ENCODE measurements around the gene STARD6. TPM values are rescaled to one million over a fixed set of nuclear protein-coding genes. Genes with fewer than 3 reads are reported as not detected.
A peak's percentile ranks its signal among the peaks of the same experiment; 100 is the strongest.

Gene STARD6
- total RNA-seq, 3 donors from 2014 or later = not detected

DNA sequence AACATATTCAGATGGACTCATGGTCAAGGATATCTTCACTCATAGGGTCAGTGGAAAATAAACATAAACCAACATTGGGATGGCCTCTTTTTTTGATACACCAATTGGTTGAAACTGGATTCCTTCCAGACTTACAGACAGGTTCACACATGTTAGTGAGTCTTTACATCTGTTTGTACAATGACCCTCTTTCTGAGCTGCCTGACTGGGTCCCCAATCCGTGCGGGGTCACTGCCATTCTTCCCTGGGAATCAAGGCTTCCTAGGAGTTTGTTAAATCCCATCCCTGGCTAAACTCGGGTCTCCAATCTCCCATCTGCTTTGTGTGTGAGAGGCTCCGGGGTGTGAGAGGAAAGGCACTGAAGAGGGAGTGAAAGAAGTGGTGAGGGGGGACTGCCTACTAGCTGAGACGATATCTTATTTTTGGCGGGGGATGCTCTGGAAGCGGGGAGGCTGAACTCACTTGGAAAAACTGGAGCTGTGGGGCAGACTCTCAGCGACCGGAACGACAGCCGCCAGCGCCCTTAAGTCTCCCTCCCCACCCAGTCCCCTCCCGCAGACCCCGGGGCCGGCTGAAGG is 487 bp downstream of the STARD6 start:
- no peaks in the 10 kb centered on the region for H3K9me3 ChIP-seq
- H3K36me3 ChIP-seq = no peaks in the 10 kb centered on the region
- H3K27me3 ChIP-seq = no peaks in the 10 kb centered on the region
- TF ChIP-seq POLR2AphosphoS5 (IDR thresholded peaks at IDR 0.05) = no peak
- peak overlapping the region; percentile 63 to 89 (median 67) for H3K4me3 ChIP-seq
- intact Hi-C loops (cut with DNase I; ENCODE audit: low total_unique reads) = no loop called here
- peak overlapping the region; percentile 54 to 74 for H3K27ac ChIP-seq
- DNase-seq (ENCODE audit: low spot score in 2 of 2) = no peak
- no peaks in the 10 kb centered on the region for H3K4me1 ChIP-seq

DNA sequence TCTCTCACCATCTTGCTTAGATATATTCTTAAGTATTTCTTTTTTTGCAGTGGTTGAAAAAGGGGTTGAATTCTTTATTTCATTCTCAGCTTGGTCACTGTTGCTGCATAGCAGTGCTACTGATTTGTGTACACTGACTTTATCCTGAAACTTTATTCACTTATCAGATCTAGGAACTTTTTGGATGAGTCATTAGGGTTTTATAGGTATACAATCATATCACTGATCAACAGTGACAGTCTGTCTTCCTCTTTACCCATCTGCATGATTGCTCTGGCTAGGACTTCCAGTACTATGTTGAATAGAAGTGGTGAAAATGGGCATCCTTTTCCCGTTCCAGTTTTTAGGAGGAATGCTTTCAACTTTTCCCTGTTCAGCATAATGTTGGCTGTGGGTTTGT is 6.5 kb downstream of the STARD6 start:
- intact Hi-C loops (cut with DNase I; ENCODE audit: low total_unique reads) = no loop called here
- Histone ChIP-seq H3K4me1 (no peaks in the 10 kb centered on the region), H3K9me3 (no peaks in the 10 kb centered on the region), H3K27ac (no peak overlapping the region), H3K27me3 (no peaks in the 10 kb centered on the region), H3K36me3 (no peaks in the 10 kb centered on the region), H3K4me3 (no peak overlapping the region)
- no peak for DNase-seq (ENCODE audit: low spot score in 2 of 2)
- TF ChIP-seq POLR2AphosphoS5 (IDR thresholded peaks at IDR 0.05) = no peak
- no peak for TF ChIP-seq POLR2A (IDR thresholded peaks at IDR 0.05)
- TF ChIP-seq, protein P1, sequence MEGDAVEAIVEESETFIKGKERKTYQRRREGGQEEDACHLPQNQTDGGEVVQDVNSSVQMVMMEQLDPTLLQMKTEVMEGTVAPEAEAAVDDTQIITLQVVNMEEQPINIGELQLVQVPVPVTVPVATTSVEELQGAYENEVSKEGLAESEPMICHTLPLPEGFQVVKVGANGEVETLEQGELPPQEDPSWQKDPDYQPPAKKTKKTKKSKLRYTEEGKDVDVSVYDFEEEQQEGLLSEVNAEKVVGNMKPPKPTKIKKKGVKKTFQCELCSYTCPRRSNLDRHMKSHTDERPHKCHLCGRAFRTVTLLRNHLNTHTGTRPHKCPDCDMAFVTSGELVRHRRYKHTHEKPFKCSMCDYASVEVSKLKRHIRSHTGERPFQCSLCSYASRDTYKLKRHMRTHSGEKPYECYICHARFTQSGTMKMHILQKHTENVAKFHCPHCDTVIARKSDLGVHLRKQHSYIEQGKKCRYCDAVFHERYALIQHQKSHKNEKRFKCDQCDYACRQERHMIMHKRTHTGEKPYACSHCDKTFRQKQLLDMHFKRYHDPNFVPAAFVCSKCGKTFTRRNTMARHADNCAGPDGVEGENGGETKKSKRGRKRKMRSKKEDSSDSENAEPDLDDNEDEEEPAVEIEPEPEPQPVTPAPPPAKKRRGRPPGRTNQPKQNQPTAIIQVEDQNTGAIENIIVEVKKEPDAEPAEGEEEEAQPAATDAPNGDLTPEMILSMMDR (IDR thresholded peaks at IDR 0.05) = no peak

DNA sequence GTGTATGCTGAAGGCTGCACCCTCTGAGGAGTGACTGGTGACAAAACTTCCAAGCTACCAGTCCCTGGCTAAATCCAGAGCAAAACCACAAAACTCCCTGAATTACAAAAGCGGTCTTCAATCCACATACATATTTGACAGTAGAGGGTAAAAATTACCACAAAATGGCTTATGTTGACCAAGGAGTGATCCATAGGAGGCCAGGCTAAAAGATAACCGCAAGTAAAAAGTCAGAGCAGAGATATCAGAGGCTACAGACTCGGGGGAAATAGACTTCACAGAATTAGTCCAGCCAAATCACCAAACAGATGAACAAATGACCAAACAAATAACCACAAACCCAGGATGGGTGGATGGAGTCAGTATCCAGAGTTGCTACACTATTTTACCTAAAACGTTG is 19.4 kb downstream of the STARD6 start:
- Histone ChIP-seq H3K4me3 (no peak overlapping the region), H3K9me3 (no peaks in the 10 kb centered on the region), H3K4me1 (no peaks in the 10 kb centered on the region), H3K27me3 (no peaks in the 10 kb centered on the region), H3K36me3 (no peaks in the 10 kb centered on the region), H3K27ac (no peak overlapping the region)
- no peak for DNase-seq (ENCODE audit: low spot score in 2 of 2)
- intact Hi-C loops (cut with DNase I; ENCODE audit: low total_unique reads) = loop anchor here (1.0 kb wide), 1 partner anchor 10 kb away; no protein-coding TSS in a partner anchor
- no peak for TF ChIP-seq POLR2A (IDR thresholded peaks at IDR 0.05)
- TF ChIP-seq, protein P1 (IDR thresholded peaks at IDR 0.05) = no peak
- TF ChIP-seq POLR2AphosphoS5 (IDR thresholded peaks at IDR 0.05) = no peak

DNA sequence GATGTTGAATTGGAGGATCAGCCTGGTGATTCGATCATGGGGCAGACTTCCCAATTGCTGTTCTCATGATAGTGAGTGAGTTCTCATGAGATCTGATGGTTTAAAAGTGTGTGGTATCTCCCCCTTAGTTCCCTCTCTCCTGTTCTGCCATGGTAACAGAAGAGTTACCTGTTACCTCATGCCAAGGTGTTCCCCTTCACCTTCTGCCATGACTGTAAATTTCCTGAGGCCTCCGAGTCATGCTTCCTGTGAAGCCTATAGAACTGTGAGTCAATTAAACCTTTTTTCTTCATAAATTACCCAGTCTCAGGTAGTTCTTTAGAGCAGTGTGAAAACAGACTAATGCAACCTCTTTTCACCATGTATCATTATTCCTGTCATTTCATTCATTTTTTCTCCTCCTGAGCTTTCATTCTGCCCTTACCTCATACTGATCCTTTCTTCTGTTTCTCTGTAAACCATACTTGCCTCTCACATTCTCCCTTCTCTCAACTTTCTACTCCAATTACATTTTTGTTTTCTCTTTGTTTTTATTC is 22.0 kb downstream of the STARD6 start:
- intact Hi-C loops (cut with DNase I; ENCODE audit: low total_unique reads) = no loop called here
- H3K9me3 ChIP-seq = no peaks in the 10 kb centered on the region
- DNase-seq (ENCODE audit: low spot score in 2 of 2) = no peak
- H3K27me3 ChIP-seq = no peaks in the 10 kb centered on the region
- no peaks in the 10 kb centered on the region for H3K36me3 ChIP-seq
- no peaks in the 10 kb centered on the region for H3K4me1 ChIP-seq
- H3K4me3 ChIP-seq = no peak overlapping the region
- TF ChIP-seq, protein P1 (IDR thresholded peaks at IDR 0.05) = no peak
- TF ChIP-seq POLR2AphosphoS5 (IDR thresholded peaks at IDR 0.05) (no peak), POLR2A (IDR thresholded peaks at IDR 0.05) (no peak)
- no peak overlapping the region for H3K27ac ChIP-seq

DNA sequence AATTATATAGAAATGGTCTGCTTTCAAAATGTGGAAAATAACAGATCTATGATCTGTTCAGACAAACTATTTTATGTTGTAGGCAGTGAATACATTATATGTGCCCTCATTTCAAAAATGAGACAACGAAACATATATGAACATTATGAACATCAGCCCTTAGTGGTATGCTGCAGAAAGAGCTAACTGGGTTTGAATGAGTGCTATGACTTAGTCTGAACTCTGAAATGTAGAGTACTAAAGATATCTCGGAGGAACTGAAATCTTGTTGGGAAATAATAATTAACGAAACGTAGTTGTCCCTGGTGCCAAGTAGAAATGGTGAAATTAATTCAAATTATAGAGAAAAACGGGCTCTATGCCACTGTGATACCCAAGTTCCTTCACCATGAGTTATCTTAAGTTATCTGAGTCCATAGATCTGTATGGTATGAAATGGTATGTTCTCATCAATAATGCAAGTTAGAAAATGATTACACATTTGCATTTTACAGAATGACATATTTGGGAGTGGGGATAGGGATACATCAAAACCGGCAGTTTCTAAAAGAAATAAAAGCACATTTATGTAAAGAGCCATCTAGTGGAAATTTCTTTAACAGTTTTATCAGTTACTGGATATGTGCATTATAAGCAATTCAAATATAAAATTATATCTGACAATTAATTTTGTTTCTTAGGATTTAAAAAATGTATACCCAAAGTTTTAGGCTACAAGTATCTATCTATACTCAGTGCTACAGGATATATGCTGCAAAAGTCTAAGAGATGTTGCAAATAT is 26.7 kb downstream of the STARD6 start:
- Histone ChIP-seq H3K27me3 (no peaks in the 10 kb centered on the region), H3K36me3 (peaks cover 6% of the 10 kb centered on the region), H3K4me1 (no peaks in the 10 kb centered on the region), H3K4me3 (no peak overlapping the region), H3K9me3 (no peaks in the 10 kb centered on the region), H3K27ac (no peak overlapping the region)
- intact Hi-C loops (cut with DNase I; ENCODE audit: low total_unique reads) = no loop called here
- no peak for DNase-seq (ENCODE audit: low spot score in 2 of 2)
- no peak for TF ChIP-seq POLR2AphosphoS5 (IDR thresholded peaks at IDR 0.05)

DNA sequence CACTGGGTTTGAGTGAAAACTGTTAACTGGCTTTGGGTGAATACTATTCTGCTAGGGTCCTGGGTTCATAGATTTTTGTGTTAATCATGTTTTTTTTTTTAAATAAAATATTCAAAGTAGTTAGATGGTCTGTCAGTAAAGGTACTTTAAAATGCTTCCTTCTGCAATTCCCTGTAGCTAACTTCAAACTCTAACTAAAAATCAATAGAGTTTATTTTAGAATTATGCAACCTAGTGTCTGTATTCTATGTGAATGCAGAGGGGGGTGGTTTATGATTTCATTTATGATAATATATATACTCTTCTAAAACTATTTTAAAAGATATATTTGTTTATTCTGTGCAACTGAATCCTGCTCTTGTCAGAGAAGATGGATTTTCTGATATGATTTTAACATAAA is 27.9 kb downstream of the STARD6 start:
- TF ChIP-seq POLR2A (IDR thresholded peaks at IDR 0.05) = no peak
- TF ChIP-seq, protein P1 (IDR thresholded peaks at IDR 0.05) = no peak
- TF ChIP-seq POLR2AphosphoS5 (IDR thresholded peaks at IDR 0.05) = no peak
- Histone ChIP-seq H3K4me3 (no peak overlapping the region), H3K27me3 (no peaks in the 10 kb centered on the region), H3K9me3 (no peaks in the 10 kb centered on the region), H3K27ac (no peak overlapping the region), H3K4me1 (no peaks in the 10 kb centered on the region), H3K36me3 (peaks cover 6% of the 10 kb centered on the region)
- DNase-seq (ENCODE audit: low spot score in 2 of 2) = no peak
- intact Hi-C loops (cut with DNase I; ENCODE audit: low total_unique reads) = no loop called here

Measured in breast epithelium (tissue), 4 donors.